ENCODE results near the gene MAPKAP1. TPM values are rescaled to one million over a fixed set of nuclear protein-coding genes. Genes with fewer than 3 reads are reported as not detected.
A peak's percentile ranks its signal among the peaks of the same experiment; 100 is the strongest.

Gene MAPKAP1
- total RNA-seq, 1 donor from 2014 or later, result 76.9 TPM

DNA sequence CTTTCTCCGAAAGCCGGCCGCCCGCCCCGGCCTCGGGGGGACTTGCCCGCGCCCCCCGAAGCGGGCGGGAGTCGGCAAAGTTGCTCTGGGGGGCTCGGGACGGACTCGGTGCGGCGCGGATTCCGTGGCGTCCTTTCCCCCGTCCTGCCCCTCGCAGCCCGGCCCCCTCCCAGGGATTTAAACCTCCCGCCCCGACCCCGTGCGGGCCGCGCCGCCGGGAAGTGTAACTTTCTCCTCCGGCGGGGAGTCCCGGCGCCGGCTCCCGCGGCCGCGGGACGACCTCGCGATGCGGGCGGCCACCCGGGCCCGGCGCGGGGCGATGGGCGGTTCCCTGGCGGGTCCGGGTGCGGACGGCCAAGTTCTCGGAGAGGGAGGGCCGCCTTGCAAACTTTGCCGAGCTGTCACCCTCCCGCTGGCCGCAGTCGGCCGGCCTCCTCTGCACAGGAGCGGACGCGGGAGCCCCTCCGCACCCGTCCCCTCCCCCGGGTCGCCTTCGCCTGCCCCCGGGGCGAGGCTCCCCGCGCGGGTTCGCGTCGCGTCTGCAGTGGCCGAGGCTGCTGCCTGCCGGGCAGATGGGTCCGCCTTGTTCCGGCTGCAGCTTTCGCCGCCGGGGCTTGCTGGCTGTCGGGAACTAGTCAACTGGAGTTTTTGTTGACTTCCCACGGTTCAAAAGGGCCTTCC is 40.9 kb upstream of the MAPKAP1 start:
- Mint-ChIP-seq H3K4me3 (ENCODE audit: unreplicated experiment) (peak overlapping the region; percentile 96), H3K36me3 (ENCODE audit: unreplicated experiment) (peaks cover 3% of the 10 kb centered on the region), H3K9me3 (ENCODE audit: unreplicated experiment) (no peaks in the 10 kb centered on the region), H3K27me3 (ENCODE audit: unreplicated experiment) (no peaks in the 10 kb centered on the region), H3K4me1 (ENCODE audit: unreplicated experiment) (peaks cover 31% of the 10 kb centered on the region), H3K27ac (ENCODE audit: unreplicated experiment) (peak overlapping the region; percentile 96)
- TF ChIP-seq, protein P1, sequence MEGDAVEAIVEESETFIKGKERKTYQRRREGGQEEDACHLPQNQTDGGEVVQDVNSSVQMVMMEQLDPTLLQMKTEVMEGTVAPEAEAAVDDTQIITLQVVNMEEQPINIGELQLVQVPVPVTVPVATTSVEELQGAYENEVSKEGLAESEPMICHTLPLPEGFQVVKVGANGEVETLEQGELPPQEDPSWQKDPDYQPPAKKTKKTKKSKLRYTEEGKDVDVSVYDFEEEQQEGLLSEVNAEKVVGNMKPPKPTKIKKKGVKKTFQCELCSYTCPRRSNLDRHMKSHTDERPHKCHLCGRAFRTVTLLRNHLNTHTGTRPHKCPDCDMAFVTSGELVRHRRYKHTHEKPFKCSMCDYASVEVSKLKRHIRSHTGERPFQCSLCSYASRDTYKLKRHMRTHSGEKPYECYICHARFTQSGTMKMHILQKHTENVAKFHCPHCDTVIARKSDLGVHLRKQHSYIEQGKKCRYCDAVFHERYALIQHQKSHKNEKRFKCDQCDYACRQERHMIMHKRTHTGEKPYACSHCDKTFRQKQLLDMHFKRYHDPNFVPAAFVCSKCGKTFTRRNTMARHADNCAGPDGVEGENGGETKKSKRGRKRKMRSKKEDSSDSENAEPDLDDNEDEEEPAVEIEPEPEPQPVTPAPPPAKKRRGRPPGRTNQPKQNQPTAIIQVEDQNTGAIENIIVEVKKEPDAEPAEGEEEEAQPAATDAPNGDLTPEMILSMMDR (IDR thresholded peaks at IDR 0.05), result no peak
- DNase-seq (ENCODE audit: extremely low spot score, unreplicated experiment), result no peak

GRCh38 chr9:125747053-125747764 is 40.2 kb upstream of the MAPKAP1 start, which contains the start of gene PBX3:
PBX3 (plus strand) TSS chr9:125747373.
- peaks cover 29% of the 10 kb centered on the region for H3K4me1 Mint-ChIP-seq (ENCODE audit: unreplicated experiment)
- DNase-seq (ENCODE audit: extremely low spot score, unreplicated experiment), result no peak
- peak within 1 kb of the TSS; percentile 96 for H3K4me3 Mint-ChIP-seq (ENCODE audit: unreplicated experiment)
- TF ChIP-seq, protein P1 (IDR thresholded peaks at IDR 0.05), result no peak
- no peaks in the 10 kb centered on the region for H3K27me3 Mint-ChIP-seq (ENCODE audit: unreplicated experiment)
- H3K27ac Mint-ChIP-seq (ENCODE audit: unreplicated experiment), result peak within 1 kb of the TSS; percentile 96
- no peaks in the 10 kb centered on the region for H3K9me3 Mint-ChIP-seq (ENCODE audit: unreplicated experiment)
- peaks cover 2% of the 10 kb centered on the region for H3K36me3 Mint-ChIP-seq (ENCODE audit: unreplicated experiment)

DNA sequence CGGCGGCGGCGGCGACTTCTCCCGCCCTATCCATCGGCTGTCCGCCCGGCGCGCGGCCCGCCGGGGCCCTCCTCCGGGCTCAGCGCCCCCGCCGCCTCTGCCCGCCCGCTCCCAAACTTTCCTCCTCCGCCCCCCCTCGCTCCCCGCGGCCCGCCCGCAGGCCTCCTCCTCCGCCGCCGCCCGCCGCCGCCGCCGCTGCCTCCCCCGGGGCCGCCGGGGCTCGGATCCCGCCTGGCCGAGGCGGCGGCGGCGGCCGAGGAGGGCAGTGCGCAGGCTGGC is 39.7 kb upstream of the MAPKAP1 start:
- H3K27ac Mint-ChIP-seq (ENCODE audit: unreplicated experiment), result no peak overlapping the region
- TF ChIP-seq, protein P1 (IDR thresholded peaks at IDR 0.05), result no peak
- peaks cover 2% of the 10 kb centered on the region for H3K36me3 Mint-ChIP-seq (ENCODE audit: unreplicated experiment)
- peaks cover 26% of the 10 kb centered on the region for H3K4me1 Mint-ChIP-seq (ENCODE audit: unreplicated experiment)
- H3K9me3 Mint-ChIP-seq (ENCODE audit: unreplicated experiment), result no peaks in the 10 kb centered on the region
- H3K4me3 Mint-ChIP-seq (ENCODE audit: unreplicated experiment), result no peak overlapping the region
- H3K27me3 Mint-ChIP-seq (ENCODE audit: unreplicated experiment), result no peaks in the 10 kb centered on the region
- no peak for DNase-seq (ENCODE audit: extremely low spot score, unreplicated experiment)

GRCh38 chr9:125746017-125746773 is 39.2 kb upstream of the MAPKAP1 start:
- H3K27me3 Mint-ChIP-seq (ENCODE audit: unreplicated experiment), result no peaks in the 10 kb centered on the region
- H3K4me3 Mint-ChIP-seq (ENCODE audit: unreplicated experiment), result peak overlapping the region; percentile 88
- H3K27ac Mint-ChIP-seq (ENCODE audit: unreplicated experiment), result peak overlapping the region; percentile 81
- DNase-seq (ENCODE audit: extremely low spot score, unreplicated experiment), result peak; percentile 97
- H3K9me3 Mint-ChIP-seq (ENCODE audit: unreplicated experiment), result no peaks in the 10 kb centered on the region
- H3K4me1 Mint-ChIP-seq (ENCODE audit: unreplicated experiment), result peaks cover 26% of the 10 kb centered on the region
- H3K36me3 Mint-ChIP-seq (ENCODE audit: unreplicated experiment), result peaks cover 2% of the 10 kb centered on the region
- TF ChIP-seq, protein P1 (IDR thresholded peaks at IDR 0.05), result no peak

- Mint-ChIP-seq H3K27me3 (ENCODE audit: unreplicated experiment) (no peaks in the 10 kb centered on the region), H3K36me3 (ENCODE audit: unreplicated experiment) (no peaks in the 10 kb centered on the region), H3K4me3 (ENCODE audit: unreplicated experiment) (peak overlapping the region; percentile 88), H3K9me3 (ENCODE audit: unreplicated experiment) (no peaks in the 10 kb centered on the region), H3K27ac (ENCODE audit: unreplicated experiment) (peak overlapping the region; percentile 81), H3K4me1 (ENCODE audit: unreplicated experiment) (peaks cover 24% of the 10 kb centered on the region)
- TF ChIP-seq, protein P1 (IDR thresholded peaks at IDR 0.05), result no peak
- no peak for DNase-seq (ENCODE audit: extremely low spot score, unreplicated experiment)
Measured at GRCh38 chr9:125745682-125746016, 38.6 kb upstream of the MAPKAP1 start.
